ENCODE results near the gene PCP4L1. TPM values are rescaled to one million over a fixed set of nuclear protein-coding genes. Genes with fewer than 3 reads are reported as not detected.
A peak's percentile ranks its signal among the peaks of the same experiment; 100 is the strongest.
"Not testable (repeated sequence)": the region's sequence is repeated elsewhere in the genome, so short reads cannot be mapped to it uniquely, and the experiment has no call there.

Gene PCP4L1
- polyA plus RNA-seq, 6 donors from 2014 or later: not detected

GRCh38 chr1:161315841-161316674 is 57.5 kb downstream of the PCP4L1 start:
- ATAC-seq (ENCODE audit: low read depth in 2 of 2): not testable (repeated sequence)
- peak overlapping the region in 4 of 6 donors; percentile 49 to 99 (median 72) for H3K27ac Mint-ChIP-seq

GRCh38 chr1:161324020-161324419 is 65.5 kb downstream of the PCP4L1 start:
- Mint-ChIP-seq H3K4me1 (peaks cover 0 to 3% (median 3%) of the 10 kb centered on the region in 3 donors), H3K9me3 (no peaks in the 10 kb centered on the region), H3K36me3 (peaks cover 0 to 7% of the 10 kb centered on the region in 2 donors), H3K27ac (peak overlapping the region in 2 of 6 donors; percentile 35 to 74), H3K4me3 (no peak overlapping the region), H3K27me3 (no peaks in the 10 kb centered on the region)
- no peak for ATAC-seq (ENCODE audit: low read depth in 2 of 2)
- DNase-seq: no peak

More at GRCh38 chr1:161315841-161316674, 57.5 kb downstream of the PCP4L1 start:
- H3K36me3 Mint-ChIP-seq, H3K9me3 Mint-ChIP-seq, H3K27me3 Mint-ChIP-seq, DNase-seq: not testable (repeated sequence)
- Mint-ChIP-seq H3K4me1 (peaks cover 7 to 33% (median 22%) of the 10 kb centered on the region in 3 donors), H3K4me3 (peak overlapping the region in 6 of 8 donors; percentile 36 to 99 (median 94))

- Mint-ChIP-seq H3K27ac (no peak overlapping the region), H3K4me1 (no peaks in the 10 kb centered on the region)
- no peak for ATAC-seq (ENCODE audit: low read depth in 2 of 2)
Measured at GRCh38 chr1:161330346-161330745, 71.8 kb downstream of the PCP4L1 start.

DNA sequence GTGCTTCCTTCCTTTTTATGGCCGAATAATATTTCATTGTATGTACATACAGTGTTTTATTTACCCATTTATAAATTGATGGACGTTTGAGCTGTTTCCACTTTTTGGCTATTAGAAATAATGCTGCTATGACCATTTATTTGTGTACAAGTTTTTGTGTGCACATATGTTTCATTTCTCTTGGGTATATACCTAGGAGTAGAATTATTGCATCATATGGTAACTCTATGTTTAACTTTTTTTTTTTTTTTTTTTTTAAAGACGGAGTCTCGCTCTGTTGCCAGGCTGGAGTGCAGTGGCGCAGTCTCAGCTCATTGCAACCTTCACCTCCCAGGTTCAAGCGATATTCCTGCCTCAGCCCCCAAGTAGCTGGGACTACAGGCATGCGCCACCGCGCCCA is 74.6 kb downstream of the PCP4L1 start:
- Mint-ChIP-seq H3K4me3 (no peak overlapping the region), H3K27me3 (no peaks in the 10 kb centered on the region), H3K4me1 (peaks cover 0 to 5% (median 3%) of the 10 kb centered on the region in 3 donors), H3K27ac (no peak overlapping the region), H3K36me3 (peaks cover 29 to 32% of the 10 kb centered on the region in 2 donors), H3K9me3 (no peaks in the 10 kb centered on the region)
- ATAC-seq (ENCODE audit: low read depth in 2 of 2) (no peak), DNase-seq (no peak)

More at GRCh38 chr1:161330346-161330745, 71.8 kb downstream of the PCP4L1 start:
- Mint-ChIP-seq H3K9me3 (no peaks in the 10 kb centered on the region), H3K36me3 (peaks cover 22 to 26% of the 10 kb centered on the region in 2 donors), H3K4me3 (no peak overlapping the region), H3K27me3 (no peaks in the 10 kb centered on the region)
- DNase-seq: no peak

Other genes with a start within 250 kb of the PCP4L1 start
- 1 to 10 TPM; 5.2 to 9.2 (median 6.7) TPM for gene F11R, start 237.6 kb upstream of the PCP4L1 start, polyA plus RNA-seq (ENCODE audit: low read depth in 6 of 6)
- 100 to 1,000 TPM; 477 to 790 (median 657) TPM for gene TSTD1, start 219.8 kb upstream of the PCP4L1 start, polyA plus RNA-seq (ENCODE audit: low read depth in 6 of 6)
- 10 to 100 TPM in 3 of 6 donors, 1 to 10 TPM in 3; 4.4 to 23.9 (median 9.7) TPM for gene USF1, start 212.8 kb upstream of the PCP4L1 start, polyA plus RNA-seq (ENCODE audit: low read depth in 6 of 6)
- gene ARHGAP30, start 188.9 kb upstream of the PCP4L1 start, polyA plus RNA-seq (ENCODE audit: low read depth in 6 of 6): 100 to 1,000 TPM in 1 of 6 donors, 10 to 100 TPM in 5; 42.4 to 154 (median 82.6) TPM
- gene NECTIN4, start 169.2 kb upstream of the PCP4L1 start, polyA plus RNA-seq (ENCODE audit: low read depth in 6 of 6): not detected
- gene KLHDC9, start 160.4 kb upstream of the PCP4L1 start, polyA plus RNA-seq (ENCODE audit: low read depth in 6 of 6): 1 to 10 TPM in 5 of 6 donors, not detected in 1; 1.3 to 4.4 (median 2.3) TPM
- gene PFDN2, start 140.7 kb upstream of the PCP4L1 start, polyA plus RNA-seq (ENCODE audit: low read depth in 6 of 6): 10 to 100 TPM; 64.0 to 93.7 (median 88.7) TPM
- gene NIT1, start 140.6 kb upstream of the PCP4L1 start, polyA plus RNA-seq (ENCODE audit: low read depth in 6 of 6): 10 to 100 TPM; 21.3 to 30.1 (median 25.6) TPM
- 10 to 100 TPM; 36.4 to 55.3 (median 39.2) TPM for gene DEDD, start 126.1 kb upstream of the PCP4L1 start, polyA plus RNA-seq (ENCODE audit: low read depth in 6 of 6)
- gene UFC1, start 104.8 kb upstream of the PCP4L1 start, polyA plus RNA-seq (ENCODE audit: low read depth in 6 of 6): 100 to 1,000 TPM; 119 to 151 (median 133) TPM
- gene USP21, start 99.2 kb upstream of the PCP4L1 start, polyA plus RNA-seq (ENCODE audit: low read depth in 6 of 6): 10 to 100 TPM; 13.1 to 33.0 (median 18.5) TPM
- gene PPOX, start 92.3 kb upstream of the PCP4L1 start, polyA plus RNA-seq (ENCODE audit: low read depth in 6 of 6): 10 to 100 TPM; 12.7 to 20.3 (median 14.0) TPM
- 10 to 100 TPM; 37.8 to 51.6 (median 45.6) TPM for gene B4GALT3, start 81.2 kb upstream of the PCP4L1 start, polyA plus RNA-seq (ENCODE audit: low read depth in 6 of 6)
- gene ADAMTS4, start 59.7 kb upstream of the PCP4L1 start, polyA plus RNA-seq (ENCODE audit: low read depth in 6 of 6): under 1 TPM in 1 of 6 donors, not detected in 5; 0.03 TPM
- gene NDUFS2, start 56.4 kb upstream of the PCP4L1 start, polyA plus RNA-seq (ENCODE audit: low read depth in 6 of 6): 10 to 100 TPM; 66.1 to 98.8 (median 87.7) TPM
- gene FCER1G, start 43.5 kb upstream of the PCP4L1 start, polyA plus RNA-seq (ENCODE audit: low read depth in 6 of 6): 10 to 100 TPM in 4 of 6 donors, 1 to 10 TPM in 2; 4.9 to 28.0 (median 12.4) TPM
- not detected for gene APOA2, start 35.1 kb upstream of the PCP4L1 start, polyA plus RNA-seq (ENCODE audit: low read depth in 6 of 6)
- gene TOMM40L, start 32.7 kb upstream of the PCP4L1 start, polyA plus RNA-seq (ENCODE audit: low read depth in 6 of 6): 1 to 10 TPM; 1.5 to 5.8 (median 4.4) TPM
- not detected for gene NR1I3, start 20.5 kb upstream of the PCP4L1 start, polyA plus RNA-seq (ENCODE audit: low read depth in 6 of 6)
- not detected for gene MPZ, start 51.2 kb downstream of the PCP4L1 start, polyA plus RNA-seq (ENCODE audit: low read depth in 6 of 6)
- gene SDHC, start 55.6 kb downstream of the PCP4L1 start, polyA plus RNA-seq (ENCODE audit: low read depth in 6 of 6): 100 to 1,000 TPM; 186 to 393 (median 238) TPM
- not detected for gene CFAP126, start 109.1 kb downstream of the PCP4L1 start, polyA plus RNA-seq (ENCODE audit: low read depth in 6 of 6)
- gene FCGR2A, start 246.7 kb downstream of the PCP4L1 start, polyA plus RNA-seq (ENCODE audit: low read depth in 6 of 6): 1 to 10 TPM in 4 of 6 donors, under 1 TPM in 2; 0.23 to 5.0 (median 1.4) TPM

Measured in naive B cell (primary cell).